ENCODE data around the gene DENND5A.

DNA sequence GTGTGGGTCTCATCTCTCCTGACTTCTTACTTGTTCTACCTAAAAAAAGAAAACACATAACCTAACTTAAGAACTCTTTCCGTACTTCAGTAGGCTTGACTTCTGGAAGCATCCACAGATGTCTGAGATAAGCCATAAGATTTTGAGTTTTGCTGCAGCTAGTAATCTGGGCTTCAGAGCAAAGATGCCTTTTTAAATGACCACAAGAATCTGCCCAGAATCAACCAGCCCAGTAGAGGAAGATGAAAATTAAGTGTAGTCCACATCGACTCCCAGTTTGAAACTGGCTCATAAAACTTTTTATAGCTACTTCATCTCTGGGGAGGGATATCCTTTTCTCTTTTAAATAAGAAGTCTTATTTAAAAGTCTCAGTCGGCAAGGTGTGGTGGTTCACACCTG lies 10.7 kb downstream of the DENND5A start:
- TF ChIP-seq FOXK2 (IDR thresholded peaks at IDR 0.05), result no peak
- no peak for TF ChIP-seq BHLHE40 (IDR thresholded peaks at IDR 0.05; ENCODE audit: borderline replicate concordance)
- no peak for TF ChIP-seq FOXA1 (IDR thresholded peaks at IDR 0.05)
- TF ChIP-seq PKNOX1 (IDR thresholded peaks at IDR 0.05), result no peak
- no peak for TF ChIP-seq FOXM1 (IDR thresholded peaks at IDR 0.05; ENCODE audit: borderline replicate concordance)
- TF ChIP-seq SP1 (IDR thresholded peaks at IDR 0.05), result no peak
- no peak for TF ChIP-seq L3MBTL2 (conservative IDR thresholded peaks at IDR 0.05)
- TF ChIP-seq CTBP1 (IDR thresholded peaks at IDR 0.05; ENCODE audit: borderline replicate concordance), result no peak
- TF ChIP-seq NFRKB (IDR thresholded peaks at IDR 0.05), result no peak
- TF ChIP-seq SUZ12 (IDR thresholded peaks at IDR 0.05), result no peak
- TF ChIP-seq ELF4 (IDR thresholded peaks at IDR 0.05), result no peak
- no peak for TF ChIP-seq ARNT (IDR thresholded peaks at IDR 0.05)

Data from HEK293T (cell line).